ENCODE results near the gene DMXL1.

- no peak for TF ChIP-seq RFX5 (IDR thresholded peaks at IDR 0.05)
- no peak for TF ChIP-seq POLR2A (IDR thresholded peaks at IDR 0.05; ENCODE audit: low read length)
- TF ChIP-seq SREBF2 (IDR thresholded peaks at IDR 0.05) = no peak
Observed at GRCh38 chr5:119271758-119272730, 201.2 kb downstream of the DMXL1 start.

All from A549 (cell line).